Endodermal cell (in vitro differentiated cells): ENCODE results near the gene KIAA1755. TPM values are rescaled to one million over a fixed set of nuclear protein-coding genes. Genes with fewer than 3 reads are reported as not detected.
A peak's percentile ranks its signal among the peaks of the same experiment; 100 is the strongest.

Experiments
- DNase-seq: peaks from one replicate; pipeline ENCODE4 v3.0.0-alpha.2; 2017
- H3K27ac ChIP-seq: 2 replicates; pipeline ENCODE4 v1.5.1; 2013; ENCODE audit warnings: mild to moderate bottlenecking, low read depth, low read length, moderate library complexity
- H3K27me3 ChIP-seq: 2 replicates; pipeline ENCODE4 v1.6.1; 2013; ENCODE audit warnings: mild to moderate bottlenecking, low read length, moderate library complexity; ENCODE audit not compliant: insufficient read depth, control insufficient read depth, poor library complexity, severe bottlenecking
- H3K36me3 ChIP-seq: 2 replicates; pipeline ENCODE4 v1.7.0; 2013; ENCODE audit warnings: mild to moderate bottlenecking, low read length, moderate library complexity; ENCODE audit not compliant: control insufficient read depth, insufficient read depth
- H3K4me1 ChIP-seq: one replicate; pipeline ENCODE4 v1.7.0; 2013; ENCODE audit warnings: low read length; ENCODE audit not compliant: control insufficient read depth, insufficient read depth
- H3K4me3 ChIP-seq: 2 replicates; pipeline ENCODE4 v1.5.1; 2013; ENCODE audit warnings: mild to moderate bottlenecking, low read length, moderate library complexity
- H3K9ac ChIP-seq: 2 replicates; pipeline ENCODE4 v1.6.1; 2013; ENCODE audit warnings: mild to moderate bottlenecking, low read length, moderate library complexity; ENCODE audit not compliant: poor library complexity, severe bottlenecking; ENCODE audit errors: extremely low read depth
- H3K9me3 ChIP-seq: 2 replicates; pipeline ENCODE4 v1.6.1; 2013; ENCODE audit warnings: mild to moderate bottlenecking, low read length, moderate library complexity; ENCODE audit not compliant: control insufficient read depth
- H3K27ac Mint-ChIP-seq: 2 replicates; pipeline ENCODE4 v1.8.0; 2020; ENCODE audit warnings: mixed read lengths
- H3K27me3 Mint-ChIP-seq: 2 replicates; pipeline ENCODE4 v1.8.0; 2021; ENCODE audit warnings: mild to moderate bottlenecking, mixed read lengths; ENCODE audit not compliant: insufficient read depth
- H3K36me3 Mint-ChIP-seq: 2 replicates; pipeline ENCODE4 v1.8.0; 2020; ENCODE audit warnings: low read depth, mixed read lengths
- H3K4me1 Mint-ChIP-seq: 2 replicates; pipeline ENCODE4 v1.8.0; 2020; ENCODE audit warnings: mixed read lengths
- H3K4me3 Mint-ChIP-seq: 2 replicates; pipeline ENCODE4 v1.8.0; 2020; ENCODE audit warnings: mild to moderate bottlenecking, moderate library complexity, mixed read lengths
- H3K9me3 Mint-ChIP-seq: 2 replicates; pipeline ENCODE4 v1.8.0; 2020; ENCODE audit warnings: mild to moderate bottlenecking, mixed read lengths
- WGBS, 2 experiments: methylation state at CpG; one replicate each; pipeline versions ENCODE4 v1.1.5 to v1.1.7; 2013; ENCODE audit warnings: missing lambda C conversion rate in 2 of 2, mixed read lengths in 1 of 2; ENCODE audit not compliant: insufficient coverage in 1 of 2, insufficient read length in 1 of 2; 5-methylcytosine and 5-hydroxymethylcytosine counted together
- total RNA-seq, 2 donors: library from RNA; stranded (reverse); fragmentation: NEBNext Ultra II Directional in 1 of 2; extraction: Animal tissue kit (Norgen Biotek cat#: 25700) in 1 of 2; gene quantifications; 2 replicates in 1 of 2; 3 replicates in 1 of 2; pipeline ENCODE4 v1.2.1, GENCODE V29; 2021
- TF ChIP-seq, protein P1 (sequence below): fragments of 200-600 bp; sonication (generic); conservative IDR thresholded peaks from 2 replicates; pipeline ENCODE4 v1.5.0; 2021; ENCODE audit warnings: antibody characterized with exemption, mild to moderate bottlenecking

The KIAA1755 gene
- total RNA-seq, 2 donors from 2014 or later, result not detected

DNA sequence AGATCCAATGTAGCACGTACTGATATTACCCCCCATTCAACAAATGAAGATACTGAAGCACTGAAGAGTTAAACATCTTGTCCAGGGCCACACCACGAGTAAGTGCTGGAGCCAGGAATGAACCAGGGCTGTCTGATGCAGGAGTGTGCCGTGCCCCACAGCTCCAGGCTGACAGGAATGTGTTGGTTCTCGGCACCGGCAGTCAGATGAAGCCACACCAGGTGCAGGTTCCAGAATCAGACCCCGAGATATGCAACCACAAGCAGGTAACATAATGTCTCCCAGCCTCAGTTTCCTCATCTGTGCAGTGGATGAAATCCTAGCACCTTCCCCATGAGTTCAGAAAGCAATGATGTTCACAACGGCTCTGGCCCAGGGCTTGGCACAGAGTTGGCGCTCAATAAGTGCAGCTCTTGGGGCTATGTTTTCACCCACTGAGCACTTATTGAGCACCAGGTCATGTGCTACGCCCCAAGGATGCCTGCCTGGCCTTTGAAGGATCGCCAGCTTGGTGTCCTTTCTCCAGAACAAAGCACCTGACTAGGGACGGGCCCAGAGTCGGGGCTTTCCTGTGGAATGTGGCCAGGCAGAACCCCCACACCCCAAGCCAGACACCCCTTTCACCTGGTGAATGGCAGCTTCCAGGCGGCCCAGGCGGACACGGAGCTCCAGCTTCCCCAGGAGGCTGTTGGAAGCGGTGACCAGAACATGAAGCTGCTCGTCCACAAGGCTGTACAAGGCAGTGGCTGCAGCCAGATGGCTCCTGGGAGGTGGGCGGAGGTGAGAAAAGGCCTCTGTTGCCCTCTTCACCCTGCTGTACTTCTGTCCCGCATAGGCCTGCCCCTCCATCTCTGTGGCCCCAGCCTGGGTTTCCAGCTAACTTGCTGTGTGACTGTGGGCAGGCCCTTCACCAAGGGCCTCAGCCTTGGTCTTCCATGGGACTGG lies 41.3 kb downstream of the KIAA1755 start:
- H3K27ac Mint-ChIP-seq, result no peak overlapping the region
- H3K27me3 ChIP-seq, result no peaks in the 10 kb centered on the region
- no peaks in the 10 kb centered on the region for H3K4me1 ChIP-seq
- TF ChIP-seq, protein P1, sequence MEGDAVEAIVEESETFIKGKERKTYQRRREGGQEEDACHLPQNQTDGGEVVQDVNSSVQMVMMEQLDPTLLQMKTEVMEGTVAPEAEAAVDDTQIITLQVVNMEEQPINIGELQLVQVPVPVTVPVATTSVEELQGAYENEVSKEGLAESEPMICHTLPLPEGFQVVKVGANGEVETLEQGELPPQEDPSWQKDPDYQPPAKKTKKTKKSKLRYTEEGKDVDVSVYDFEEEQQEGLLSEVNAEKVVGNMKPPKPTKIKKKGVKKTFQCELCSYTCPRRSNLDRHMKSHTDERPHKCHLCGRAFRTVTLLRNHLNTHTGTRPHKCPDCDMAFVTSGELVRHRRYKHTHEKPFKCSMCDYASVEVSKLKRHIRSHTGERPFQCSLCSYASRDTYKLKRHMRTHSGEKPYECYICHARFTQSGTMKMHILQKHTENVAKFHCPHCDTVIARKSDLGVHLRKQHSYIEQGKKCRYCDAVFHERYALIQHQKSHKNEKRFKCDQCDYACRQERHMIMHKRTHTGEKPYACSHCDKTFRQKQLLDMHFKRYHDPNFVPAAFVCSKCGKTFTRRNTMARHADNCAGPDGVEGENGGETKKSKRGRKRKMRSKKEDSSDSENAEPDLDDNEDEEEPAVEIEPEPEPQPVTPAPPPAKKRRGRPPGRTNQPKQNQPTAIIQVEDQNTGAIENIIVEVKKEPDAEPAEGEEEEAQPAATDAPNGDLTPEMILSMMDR, result no peak
- no peak overlapping the region for H3K27ac ChIP-seq
- no peaks in the 10 kb centered on the region for H3K9me3 Mint-ChIP-seq
- H3K9ac ChIP-seq, result no peak overlapping the region
- H3K4me1 Mint-ChIP-seq, result peaks cover 5% of the 10 kb centered on the region
- no peak for DNase-seq
- H3K36me3 ChIP-seq, result no peaks in the 10 kb centered on the region
- 88 to 92% methylated on average over 12 to 19 of the region's 19 CpGs for WGBS, 2 experiments
- H3K27me3 Mint-ChIP-seq, result peaks cover 4% of the 10 kb centered on the region
- no peak overlapping the region for H3K4me3 ChIP-seq
- H3K9me3 ChIP-seq, result no peaks in the 10 kb centered on the region
- no peak overlapping the region for H3K4me3 Mint-ChIP-seq
- H3K36me3 Mint-ChIP-seq, result no peaks in the 10 kb centered on the region

GRCh38 chr20:38218566-38218885 lies 42.0 kb downstream of the KIAA1755 start:
- Mint-ChIP-seq H3K4me3 (no peak overlapping the region), H3K4me1 (peaks cover 5% of the 10 kb centered on the region), H3K27ac (no peak overlapping the region), H3K27me3 (peaks cover 4% of the 10 kb centered on the region), H3K9me3 (no peaks in the 10 kb centered on the region), H3K36me3 (no peaks in the 10 kb centered on the region)
- Histone ChIP-seq H3K9me3 (no peaks in the 10 kb centered on the region), H3K9ac (no peak overlapping the region), H3K27ac (no peak overlapping the region), H3K36me3 (no peaks in the 10 kb centered on the region), H3K4me3 (no peak overlapping the region), H3K27me3 (no peaks in the 10 kb centered on the region), H3K4me1 (no peaks in the 10 kb centered on the region)
- WGBS, 2 experiments, result 86 to 95% methylated on average over 4 to 7 of the region's 7 CpGs
- DNase-seq, result no peak
- TF ChIP-seq, protein P1, result no peak

DNA sequence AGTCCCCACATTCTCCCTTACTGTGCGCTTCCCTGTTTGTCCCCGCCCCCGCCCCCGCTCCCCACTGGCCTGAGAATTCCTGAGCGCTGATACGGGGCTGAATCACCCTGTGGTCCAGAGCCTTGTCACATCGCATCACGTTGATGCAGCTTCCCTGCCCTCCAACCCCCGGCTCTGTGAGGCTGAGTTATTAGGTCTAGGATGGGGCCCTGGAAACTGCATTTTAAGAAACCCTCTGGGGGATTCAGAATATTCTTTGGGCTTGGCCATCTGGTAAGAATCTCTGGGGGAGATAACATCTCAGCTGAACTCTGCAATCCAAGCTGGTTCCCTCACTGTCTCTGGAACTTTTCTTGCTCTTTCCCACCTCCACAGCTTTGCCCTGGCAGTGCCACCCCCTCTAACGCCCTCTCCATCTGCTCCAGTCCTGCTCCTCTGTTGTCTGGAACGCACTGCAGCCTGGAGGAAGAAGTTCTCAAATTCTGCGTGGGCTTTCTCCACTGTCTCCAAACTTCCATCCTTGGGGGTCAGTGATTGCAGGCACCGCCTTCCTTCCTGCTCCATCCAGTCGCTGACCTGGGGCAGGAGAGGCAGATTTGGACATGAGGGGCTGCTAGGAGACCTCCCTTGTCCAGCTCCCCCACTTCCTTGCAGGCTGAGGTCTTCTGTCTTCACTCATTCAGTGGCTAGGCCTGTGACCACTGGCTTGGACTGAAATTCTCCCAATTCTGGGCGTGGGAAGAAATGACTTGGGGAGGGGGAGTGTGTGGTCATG lies 42.6 kb downstream of the KIAA1755 start:
- WGBS, 2 experiments, result 50 to 56% methylated on average over 7 to 15 of the region's 15 CpGs
- Histone ChIP-seq H3K27ac (no peak overlapping the region), H3K4me1 (no peaks in the 10 kb centered on the region), H3K9ac (no peak overlapping the region), H3K36me3 (no peaks in the 10 kb centered on the region), H3K9me3 (no peaks in the 10 kb centered on the region), H3K4me3 (no peak overlapping the region), H3K27me3 (no peaks in the 10 kb centered on the region)
- H3K27me3 Mint-ChIP-seq, result peaks cover 4% of the 10 kb centered on the region
- no peaks in the 10 kb centered on the region for H3K36me3 Mint-ChIP-seq
- H3K27ac Mint-ChIP-seq, result no peak overlapping the region
- TF ChIP-seq, protein P1, result no peak
- peak; percentile 86 for DNase-seq
- H3K4me3 Mint-ChIP-seq, result no peak overlapping the region
- peaks cover 5% of the 10 kb centered on the region for H3K4me1 Mint-ChIP-seq
- no peaks in the 10 kb centered on the region for H3K9me3 Mint-ChIP-seq
